ENCODE results near the gene POLRMT. TPM values are rescaled to one million over a fixed set of nuclear protein-coding genes. Genes with fewer than 3 reads are reported as not detected.

The POLRMT gene
- total RNA-seq, 1 donor from 2014 or later: 47.7 TPM

GRCh38 chr19:648305-648704, 15.0 kb upstream of the POLRMT start:
- no peak for DNase-seq (ENCODE audit: low read depth)

- DNase-seq (ENCODE audit: low read depth): no peak
These were observed 14.4 kb upstream of the POLRMT start for GRCh38 chr19:647566-648284.

- DNase-seq (ENCODE audit: low read depth): no peak
These were observed 13.6 kb upstream of the POLRMT start for GRCh38 chr19:646779-647565.

GRCh38 chr19:645912-646778, 12.8 kb upstream of the POLRMT start:
- no peak for DNase-seq (ENCODE audit: low read depth)

GRCh38 chr19:644789-645188, 11.5 kb upstream of the POLRMT start:
- DNase-seq (ENCODE audit: low read depth): no peak

- DNase-seq (ENCODE audit: low read depth): no peak
These were observed 11.0 kb upstream of the POLRMT start for GRCh38 chr19:644363-644762.

GRCh38 chr19:643736-644135, 10.4 kb upstream of the POLRMT start:
- no peak for DNase-seq (ENCODE audit: low read depth)

- no peak for DNase-seq (ENCODE audit: low read depth)
These were observed 9.7 kb upstream of the POLRMT start for GRCh38 chr19:642767-643727.

GRCh38 chr19:641702-642101, 8.4 kb upstream of the POLRMT start:
- peak; percentile 18 for DNase-seq (ENCODE audit: low read depth)

GRCh38 chr19:640606-641189, 7.4 kb upstream of the POLRMT start:
- DNase-seq (ENCODE audit: low read depth): no peak

- DNase-seq (ENCODE audit: low read depth): no peak
These were observed 6.8 kb upstream of the POLRMT start for GRCh38 chr19:640161-640558.

GRCh38 chr19:639253-640160, 6.2 kb upstream of the POLRMT start, which contains the start of gene FGF22:
TSS of gene FGF22 (plus strand) at chr19:639879. CDS start at chr19:639926, 47 bp downstream.
- peak; percentile 81 for DNase-seq (ENCODE audit: low read depth)

- no peak for DNase-seq (ENCODE audit: low read depth)
These were observed 5.5 kb upstream of the POLRMT start for GRCh38 chr19:638906-639252.

- no peak for DNase-seq (ENCODE audit: low read depth)
These were observed 1.8 kb upstream of the POLRMT start for GRCh38 chr19:634975-635652.

- peak; percentile 13 for DNase-seq (ENCODE audit: low read depth)
These were observed 676 bp upstream of the POLRMT start for GRCh38 chr19:633786-634639.

- peak; percentile 29 for DNase-seq (ENCODE audit: low read depth)
These were observed 714 bp downstream of the POLRMT start for GRCh38 chr19:632579-633067.

- DNase-seq (ENCODE audit: low read depth): no peak
These were observed 3.2 kb downstream of the POLRMT start for GRCh38 chr19:629961-630714.
